Hematopoietic multipotent progenitor cell treated with erythropoietin and hydrocortisone succinate and interleukin-3 and kit ligand, for 6 days (in vitro differentiated cells): Measurements from ENCODE around the gene CDC20.
"Not testable (repeated sequence)": the region's sequence is repeated elsewhere in the genome, so short reads cannot be mapped to it uniquely, and the experiment has no call there.

Source experiments
- DNase-seq: peaks from one replicate; pipeline ENCODE4 v3.0.0-alpha.2; 2015

Gene CDC20

GRCh38 chr1:43358121-43358745 is 548 bp upstream of the CDC20 start:
- DNase-seq: peak; percentile 72

DNA sequence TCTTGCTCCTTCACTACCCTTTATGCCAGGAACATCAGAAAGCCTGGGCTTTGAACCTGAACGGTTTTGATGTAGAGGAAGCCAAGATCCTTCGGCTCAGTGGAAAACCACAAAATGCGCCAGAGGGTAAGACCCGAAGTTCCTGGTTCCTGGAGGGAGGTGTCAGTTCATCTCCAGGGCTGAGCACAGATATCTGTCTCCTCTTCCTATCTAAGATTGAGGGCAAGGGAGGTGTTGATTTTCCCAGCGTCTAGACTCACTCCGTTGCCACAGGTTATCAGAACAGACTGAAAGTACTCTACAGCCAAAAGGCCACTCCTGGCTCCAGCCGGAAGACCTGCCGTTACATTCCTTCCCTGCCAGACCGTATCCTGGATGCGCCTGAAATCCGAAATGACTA is 915 bp downstream of the CDC20 start:
- DNase-seq: no peak

GRCh38 chr1:43360616-43361015 is 1.8 kb downstream of the CDC20 start:
- no peak for DNase-seq

DNA sequence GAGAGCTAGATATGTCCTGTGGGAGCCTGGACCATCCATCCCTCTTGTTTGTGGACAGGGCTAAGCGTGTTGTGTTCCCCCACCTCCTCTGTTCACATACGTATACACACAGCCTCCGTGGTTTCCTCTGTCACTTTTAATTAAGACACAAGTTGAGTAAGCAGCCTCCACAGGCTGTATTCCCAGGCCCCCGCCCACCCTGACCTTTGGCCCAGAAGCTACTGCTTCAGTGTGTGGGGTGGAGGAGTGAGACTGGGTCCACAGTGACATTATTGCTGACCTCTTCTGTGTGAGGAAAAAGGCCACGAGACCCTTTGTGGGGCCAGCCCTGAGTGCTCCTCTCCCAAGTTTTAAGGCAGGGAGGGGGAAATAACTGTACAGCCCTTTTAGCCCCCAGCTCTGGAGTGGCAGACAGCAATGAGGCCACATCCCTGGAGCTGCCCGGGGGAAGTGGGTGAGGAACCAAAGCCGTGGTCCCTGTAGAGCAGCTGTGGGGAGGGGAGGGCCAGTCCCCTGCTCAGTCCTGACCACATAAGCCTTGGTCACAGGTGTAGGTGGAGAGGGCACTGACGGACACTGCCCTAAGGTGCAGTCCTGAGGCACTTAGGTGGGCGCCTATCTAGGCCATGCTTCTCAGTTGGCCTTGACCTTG is 4.6 kb downstream of the CDC20 start:
- DNase-seq: peak; percentile 39

GRCh38 chr1:43363935-43364525 is 5.2 kb downstream of the CDC20 start:
- no peak for DNase-seq

DNA sequence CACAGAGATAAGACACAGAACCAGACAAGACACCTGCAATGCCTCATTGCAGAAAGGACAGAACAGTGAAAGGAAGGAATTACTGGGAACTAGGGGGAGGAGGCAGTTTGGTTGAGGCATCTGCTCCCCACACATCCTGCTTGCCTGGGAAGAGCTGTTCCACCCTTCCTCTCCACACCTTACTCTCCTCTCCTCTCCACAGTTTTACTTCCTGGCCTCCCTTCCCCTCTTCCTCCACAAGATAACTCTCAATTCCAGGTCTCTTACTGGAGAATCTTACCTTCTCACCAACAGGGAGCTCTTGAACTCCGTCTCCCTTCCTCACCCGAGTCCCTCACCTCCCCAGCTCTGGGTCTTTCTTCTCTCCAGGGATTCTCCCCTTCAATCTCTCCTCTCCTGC is 6.9 kb downstream of the CDC20 start:
- DNase-seq: no peak

DNA sequence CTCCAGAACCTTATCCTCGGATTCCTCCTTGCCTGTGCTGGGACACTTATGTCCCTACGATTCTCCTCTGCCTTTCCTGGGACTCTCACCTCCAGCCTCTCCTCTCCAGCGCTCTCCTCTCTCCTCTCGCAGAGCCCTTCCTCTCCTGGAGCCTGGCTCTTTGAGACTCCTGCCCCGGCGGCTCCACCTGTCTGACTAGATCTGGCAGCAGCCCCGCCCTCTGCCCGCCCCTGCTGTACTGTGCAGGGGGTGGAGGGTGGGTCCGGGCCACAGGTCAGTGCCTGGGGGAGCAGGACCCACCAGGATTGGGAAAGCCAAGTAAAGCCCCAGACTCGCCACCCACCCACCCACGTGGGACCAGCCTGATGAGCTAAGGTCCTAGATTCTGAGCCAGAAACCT is 7.4 kb downstream of the CDC20 start:
- no peak for DNase-seq

- no peak for DNase-seq
Observed at GRCh38 chr1:43366601-43367025, 7.8 kb downstream of the CDC20 start.

- DNase-seq: peak; percentile 94
Observed at GRCh38 chr1:43367026-43367903, 8.5 kb downstream of the CDC20 start.

- peak; percentile 92 for DNase-seq
Observed at GRCh38 chr1:43367904-43368645, 9.3 kb downstream of the CDC20 start, which contains the start of gene ELOVL1. ELOVL1 (minus strand) TSS chr1:43368011; CDS start chr1:43365609, 2,402 bp downstream.

DNA sequence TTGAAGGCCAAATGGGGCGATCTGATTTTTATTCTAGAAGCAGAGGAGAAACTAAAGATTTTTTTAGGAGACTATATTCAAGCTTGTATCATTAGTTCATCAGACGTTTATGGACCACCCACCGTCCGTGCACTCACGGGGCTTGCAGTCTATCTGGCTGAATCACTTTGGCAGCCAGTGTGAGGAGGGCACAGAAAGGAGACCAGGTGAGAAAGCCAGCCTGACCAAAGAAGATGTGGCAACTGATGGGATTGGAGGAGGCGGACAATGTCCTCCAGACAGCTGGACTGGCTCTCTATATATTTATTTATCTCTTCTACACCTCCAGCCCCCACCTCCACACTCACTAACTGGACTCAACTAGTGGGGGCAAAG is 9.9 kb downstream of the CDC20 start:
- DNase-seq: no peak

- not testable (repeated sequence) for DNase-seq
Observed at GRCh38 chr1:43369779-43370178, 11.0 kb downstream of the CDC20 start.

DNA sequence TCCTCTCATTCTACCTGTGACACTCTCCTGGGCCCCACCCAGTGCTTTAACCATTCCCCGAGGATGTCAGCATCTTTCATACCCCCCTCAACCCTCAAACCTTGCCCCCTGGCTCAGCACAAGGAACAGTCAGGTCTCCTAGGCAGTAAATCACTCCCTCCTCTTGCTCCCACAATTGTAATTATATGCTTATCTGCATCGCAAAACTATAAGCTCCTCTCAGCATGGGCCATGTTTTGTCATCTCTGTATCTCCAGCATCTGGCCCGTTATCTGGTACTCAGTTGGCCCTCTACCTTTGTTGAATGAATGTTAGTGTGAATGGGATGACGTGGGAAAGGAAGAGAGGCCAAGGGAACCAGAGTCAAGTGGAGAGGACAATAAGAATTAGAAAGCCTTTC is 11.8 kb downstream of the CDC20 start:
- DNase-seq: no peak

DNA sequence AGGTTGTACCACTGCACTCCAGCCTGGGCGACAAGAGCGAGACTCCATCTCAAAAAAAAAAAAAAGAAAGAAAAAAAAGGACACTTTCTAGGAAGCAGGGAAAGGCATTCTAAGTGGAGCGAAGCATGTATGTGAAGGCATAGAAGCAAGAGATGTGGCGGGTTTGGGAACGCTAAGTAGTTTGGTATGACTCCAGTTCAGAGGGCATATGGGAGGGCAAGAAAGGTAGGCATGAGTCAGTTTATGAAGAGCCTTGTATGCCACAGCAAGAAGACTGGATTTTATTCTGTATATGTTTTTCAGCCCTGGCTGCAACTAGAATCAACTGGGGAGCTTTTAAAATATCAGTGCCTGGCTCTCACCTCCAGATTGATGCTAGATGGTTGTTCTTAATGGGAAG is 13.4 kb downstream of the CDC20 start:
- DNase-seq: no peak

DNA sequence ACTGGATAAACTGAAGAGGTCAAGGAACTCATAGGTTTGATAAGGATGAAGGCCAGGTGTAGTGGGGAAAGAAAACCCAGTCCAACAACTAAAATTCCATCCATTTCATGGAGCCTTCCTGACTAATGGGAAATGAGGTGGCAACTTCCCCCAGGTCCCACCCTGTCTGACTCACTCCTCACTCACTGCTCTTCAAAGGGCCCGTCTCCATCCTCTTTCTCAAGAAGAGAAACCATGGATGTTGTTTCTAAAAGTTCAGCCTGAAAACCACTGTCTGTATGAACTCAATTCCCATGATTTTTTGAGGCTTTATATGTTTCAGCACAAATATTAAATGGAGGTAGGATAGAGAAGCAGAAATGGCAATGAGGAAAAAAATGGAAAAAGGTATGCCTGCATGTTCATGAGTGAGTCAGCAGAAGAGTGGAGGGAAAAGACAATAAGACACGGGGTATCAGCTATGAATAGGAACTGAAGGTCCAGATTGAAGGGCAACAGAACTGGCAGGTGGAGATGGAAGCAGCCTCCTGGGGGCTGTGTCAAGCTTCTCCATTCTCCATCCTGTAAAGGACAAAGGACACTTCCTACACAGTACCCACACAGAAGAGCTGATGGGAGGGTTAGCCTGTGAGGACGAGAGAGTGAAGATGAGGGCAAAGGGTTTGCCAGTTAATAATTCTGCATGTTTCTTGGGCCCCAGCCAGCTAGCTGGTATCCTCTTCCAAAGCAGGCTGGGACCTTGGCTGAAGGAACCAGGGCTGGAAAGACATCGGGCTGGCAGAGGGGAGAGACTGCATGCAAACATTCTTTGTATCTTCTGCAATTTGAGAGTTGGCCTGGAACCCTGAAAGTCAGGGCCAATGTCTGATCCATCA is 14.5 kb downstream of the CDC20 start:
- no peak for DNase-seq

- no peak for DNase-seq
Observed at GRCh38 chr1:43376723-43377235, 18.0 kb downstream of the CDC20 start.

- DNase-seq: no peak
Observed at GRCh38 chr1:43377831-43378230, 19.1 kb downstream of the CDC20 start.

DNA sequence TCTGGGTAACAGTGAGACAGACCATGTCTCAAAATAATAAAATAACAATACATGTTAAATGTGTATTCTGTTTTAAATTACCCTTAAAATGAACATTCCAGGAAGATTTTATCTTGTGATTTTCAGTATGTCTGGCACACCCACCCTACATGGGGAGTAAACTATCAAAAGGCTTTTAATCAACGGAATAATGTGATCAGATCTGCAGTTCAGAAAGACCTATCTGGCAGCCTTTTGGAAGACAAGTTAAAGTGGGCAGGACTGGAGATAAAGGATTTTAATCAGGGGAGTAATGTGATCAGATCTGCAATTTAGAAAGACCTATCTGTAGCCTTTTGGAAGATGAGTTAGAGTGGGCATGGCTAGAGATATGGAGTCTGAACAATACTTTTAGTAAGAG is 20.7 kb downstream of the CDC20 start:
- no peak for DNase-seq

DNA sequence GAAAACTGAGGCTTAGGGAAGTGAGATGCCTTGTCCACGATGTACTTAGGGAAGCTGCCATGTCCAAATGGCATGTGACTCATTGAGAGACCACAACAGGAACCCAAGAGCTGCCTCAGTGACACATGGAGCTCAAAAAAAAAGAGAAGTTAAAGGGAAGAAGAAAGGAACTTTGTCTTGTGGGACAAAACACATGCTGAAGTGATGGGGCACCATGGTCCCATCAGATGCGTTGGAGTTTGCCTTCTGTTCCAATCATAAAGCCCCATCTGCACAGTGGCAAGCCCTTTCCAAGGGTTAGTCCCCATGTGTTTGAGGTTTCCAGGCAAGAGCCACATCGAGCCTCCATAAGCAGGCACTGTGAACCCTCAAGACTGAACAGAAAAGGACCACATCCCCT is 22.8 kb downstream of the CDC20 start:
- DNase-seq: no peak

DNA sequence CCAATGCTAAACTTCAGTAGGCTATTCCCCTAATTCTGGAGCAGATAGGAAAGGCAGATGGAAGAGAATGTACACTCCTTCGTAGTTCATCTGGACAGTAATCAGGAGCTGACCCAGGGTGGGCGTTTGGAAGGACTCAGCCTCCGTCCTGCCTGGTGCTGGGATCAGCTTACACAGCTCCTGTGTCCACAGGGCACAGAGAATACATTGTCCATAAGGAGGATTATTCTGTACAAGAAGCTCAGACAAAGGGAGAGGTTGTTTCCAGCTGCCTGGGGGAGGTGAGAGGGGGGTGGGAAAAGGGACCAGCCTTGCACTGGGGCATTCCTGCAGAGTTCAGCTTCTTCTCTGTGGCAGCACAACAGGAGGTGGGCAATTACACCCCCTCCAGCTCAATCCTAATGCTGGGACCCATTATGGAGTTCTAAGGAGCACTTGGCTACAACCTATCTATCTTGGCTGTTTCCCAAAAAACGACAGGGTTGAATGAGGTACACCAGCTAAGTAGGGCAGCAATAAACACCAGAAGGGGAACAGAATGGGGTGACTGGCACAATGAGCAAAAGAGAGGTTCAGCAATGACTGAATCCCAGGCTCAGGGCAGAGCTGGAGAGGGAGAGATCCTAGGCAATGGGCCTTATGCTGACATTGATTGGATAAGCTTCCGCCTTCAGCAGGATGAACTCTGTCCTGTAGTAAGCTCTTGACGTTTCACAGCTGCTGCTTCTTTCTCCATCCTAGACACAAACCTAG is 23.4 kb downstream of the CDC20 start:
- DNase-seq: no peak

- DNase-seq: no peak
Observed at GRCh38 chr1:43383449-43383848, 24.7 kb downstream of the CDC20 start.
